H1 (cell line): ENCODE results near the gene TMEM178B. TPM values are rescaled to one million over a fixed set of nuclear protein-coding genes. Genes with fewer than 3 reads are reported as not detected.
A peak's percentile ranks its signal among the peaks of the same experiment; 100 is the strongest.

Experiments
- CTCF ChIA-PET: fragments of 300-600 bp; sonication (Branson Sonifier 250); formaldehyde crosslinking; loops from one replicate; lab custom pipeline; 2021; ENCODE audit not compliant: partially characterized antibody; lab: Charles Lee
- POLR2A ChIA-PET: fragments of 300-600 bp; sonication (Branson Sonifier 250); formaldehyde crosslinking; loops from one replicate; lab custom pipeline; 2021; ENCODE audit warnings: inconsistent platforms; ENCODE audit not compliant: partially characterized antibody; lab: Charles Lee
- DNase-seq, 2 experiments: peaks; one replicate each; pipeline versions ENCODE4 v3.0.0 to v3.0.0-alpha.2; 2010 to 2022; ENCODE audit warnings: low spot score in 2 of 2, low read depth in 1 of 2, mixed read lengths in 1 of 2
- FAIRE-seq: peaks from 2 replicates; lab custom pipeline; 2011; peaks lifted over from hg19 to GRCh38; lab: Jason Lieb, UNC
- H2AFZ ChIP-seq: 2 replicates; pipeline ENCODE4 v1.8.1; 2012; ENCODE audit warnings: low read length, inconsistent platforms
- H2AK5ac ChIP-seq: 2 replicates; pipeline ENCODE4 v1.6.1; 2013; ENCODE audit warnings: low read depth, low read length
- H2BK120ac ChIP-seq: replicated peaks from 2 replicates; pipeline ENCODE3; 2013; ENCODE audit warnings: low read depth, low read length, inconsistent platforms
- H2BK12ac ChIP-seq: 2 replicates; pipeline ENCODE4 v1.6.1; 2013; ENCODE audit warnings: low read depth, low read length
- H2BK15ac ChIP-seq: 2 replicates; pipeline ENCODE4 v1.6.1; 2013; ENCODE audit warnings: low read length
- H2BK20ac ChIP-seq: 2 replicates; pipeline ENCODE4 v1.6.1; 2013; ENCODE audit warnings: low read length
- H2BK5ac ChIP-seq: 2 replicates; pipeline ENCODE4 v1.6.1; 2013; ENCODE audit warnings: low read depth, low read length
- H3K14ac ChIP-seq: 2 replicates; pipeline ENCODE4 v1.6.1; 2013; ENCODE audit warnings: inconsistent platforms; ENCODE audit not compliant: insufficient read length
- H3K18ac ChIP-seq: 2 replicates; pipeline ENCODE4 v1.6.1; 2013; ENCODE audit warnings: low read length; ENCODE audit errors: extremely low read depth
- H3K23ac ChIP-seq: 2 replicates; pipeline ENCODE4 v1.6.1; 2013; ENCODE audit warnings: inconsistent platforms; ENCODE audit not compliant: insufficient read length
- H3K23me2 ChIP-seq: 2 replicates; pipeline ENCODE4 v1.6.1; 2013; ENCODE audit warnings: low read depth, low read length
- H3K27ac ChIP-seq: 2 replicates; pipeline ENCODE4 v1.6.1; 2011; ENCODE audit warnings: low read depth, low read length, inconsistent platforms
- H3K27me3 ChIP-seq, 4 experiments: replicated peaks in 1 of 4; 1 replicate in 1 of 4; 2 replicates in 3 of 4; pipeline versions ENCODE4 v1.6.1 to v1.8.1; 2011 to 2013; ENCODE audit warnings: low read length in 3 of 4, mild to moderate bottlenecking in 3 of 4, inconsistent platforms in 2 of 4, mixed read lengths in 2 of 4, moderate library complexity in 1 of 4; ENCODE audit not compliant: control insufficient read depth in 3 of 4, insufficient read depth in 3 of 4; ENCODE audit errors: extremely low read depth in 1 of 4
- H3K36me3 ChIP-seq, 4 experiments: 2 replicates each; pipeline versions ENCODE4 v1.6.1 to v1.8.1; 2011 to 2013; ENCODE audit warnings: mild to moderate bottlenecking in 4 of 4, low read length in 3 of 4, moderate library complexity in 2 of 4, control low read depth in 1 of 4, inconsistent platforms in 1 of 4; ENCODE audit not compliant: insufficient read depth in 4 of 4, control insufficient read depth in 2 of 4
- H3K4ac ChIP-seq: replicated peaks from 2 replicates; pipeline ENCODE3; 2013; ENCODE audit warnings: low read length, low read depth, mixed read lengths, inconsistent platforms; ENCODE audit not compliant: insufficient read length
- H3K4me1 ChIP-seq, 4 experiments: replicated peaks in 1 of 4; 1 replicate in 1 of 4; 2 replicates in 3 of 4; pipeline versions ENCODE4 v1.6.1 to v1.8.1; 2011 to 2013; ENCODE audit warnings: low read length in 3 of 4, inconsistent platforms in 2 of 4, mixed read lengths in 1 of 4; ENCODE audit not compliant: insufficient read depth in 4 of 4, control insufficient read depth in 3 of 4
- H3K4me2 ChIP-seq, 2 experiments: 2 replicates each; pipeline versions ENCODE4 v1.6.1 to v1.8.1; 2011 to 2013; ENCODE audit warnings: low read depth in 2 of 2, low read length in 2 of 2, control low read depth in 1 of 2, inconsistent platforms in 1 of 2, mild to moderate bottlenecking in 1 of 2; ENCODE audit not compliant: insufficient read depth in 1 of 2
- H3K4me3 ChIP-seq, 4 experiments: fragments of 200-600, 300-600 bp in 1 of 4; sonication (generic), shearing (Covaris generic), sonication (Bioruptor Twin) in 1 of 4; 2 replicates each; pipeline versions ENCODE4 v1.5.1 to v1.8.1; 2011 to 2016; ENCODE audit warnings: low read length in 4 of 4, low read depth in 3 of 4, control low read depth in 2 of 4, inconsistent platforms in 2 of 4, mild to moderate bottlenecking in 2 of 4, mixed read lengths in 1 of 4, moderate library complexity in 1 of 4; ENCODE audit not compliant: insufficient read depth in 2 of 4; ENCODE audit errors: extremely low read depth in 1 of 4
- H3K56ac ChIP-seq: replicated peaks from 2 replicates; pipeline ENCODE3; 2013; ENCODE audit warnings: low read depth, mild to moderate bottlenecking, mixed read lengths, low read length, inconsistent platforms; ENCODE audit not compliant: insufficient read length
- H3K79me1 ChIP-seq: 2 replicates; pipeline ENCODE4 v1.6.1; 2013; ENCODE audit warnings: low read depth, low read length, control low read depth
- H3K79me2 ChIP-seq, 2 experiments: 2 replicates each; pipeline versions ENCODE4 v1.6.1 to v1.8.1; 2012 to 2013; ENCODE audit warnings: low read length in 2 of 2, mild to moderate bottlenecking in 2 of 2, inconsistent platforms in 1 of 2; ENCODE audit not compliant: insufficient read depth in 2 of 2, control insufficient read depth in 1 of 2
- H3K9ac ChIP-seq, 4 experiments: replicated peaks in 1 of 4; 1 replicate in 1 of 4; 2 replicates in 3 of 4; pipeline versions ENCODE4 v1.6.1 to v1.8.1; 2011 to 2013; ENCODE audit warnings: low read depth in 3 of 4, low read length in 3 of 4, control low read depth in 2 of 4, mild to moderate bottlenecking in 2 of 4, moderate library complexity in 2 of 4, inconsistent platforms in 1 of 4; ENCODE audit errors: extremely low read depth in 1 of 4
- H3K9me3 ChIP-seq, 2 experiments: 2 replicates each; pipeline versions ENCODE4 v1.6.1 to v1.8.1; 2012 to 2013; ENCODE audit warnings: mild to moderate bottlenecking in 2 of 2, moderate library complexity in 2 of 2, control low read depth in 1 of 2, inconsistent platforms in 1 of 2, low read depth in 1 of 2, low read length in 1 of 2, mixed read lengths in 1 of 2; ENCODE audit not compliant: insufficient read depth in 2 of 2
- H4K20me1 ChIP-seq, 2 experiments: replicated peaks in 1 of 2; 2 replicates each; pipeline versions ENCODE3 to v1.8.1; 2011 to 2013; ENCODE audit warnings: inconsistent platforms in 2 of 2, low read length in 2 of 2, mild to moderate bottlenecking in 1 of 2; ENCODE audit not compliant: insufficient read depth in 2 of 2, control insufficient read depth in 1 of 2
- H4K5ac ChIP-seq: 2 replicates; pipeline ENCODE4 v1.6.1; 2013; ENCODE audit warnings: low read length, low read depth, mixed read lengths, inconsistent platforms; ENCODE audit not compliant: insufficient read length
- H4K8ac ChIP-seq: 2 replicates; pipeline ENCODE4 v1.8.0; 2013; ENCODE audit warnings: mild to moderate bottlenecking, moderate library complexity, low read length, inconsistent platforms; ENCODE audit not compliant: insufficient read depth; ENCODE audit errors: extremely low read depth
- H4K91ac ChIP-seq: replicated peaks from 2 replicates; pipeline ENCODE3; 2013; ENCODE audit warnings: low read length, mixed read lengths, inconsistent platforms; ENCODE audit not compliant: insufficient read length
- EZH2 ChIP-seq: fragments of 200-600 bp; sonication (generic); IDR thresholded peaks from 2 replicates; pipeline ENCODE4 v1.7.1; 2012; ENCODE audit warnings: low read depth, mild to moderate bottlenecking, moderate library complexity, low read length, inconsistent platforms; ENCODE audit not compliant: severe bottlenecking
- JUN ChIP-seq: IDR thresholded peaks from 2 replicates; pipeline ENCODE4 v1.6.1; 2011; ENCODE audit warnings: low read depth, mild to moderate bottlenecking, improper control_type of control experiment, low read length
- MAFK ChIP-seq: IDR thresholded peaks from 2 replicates; pipeline ENCODE4 v1.6.1; 2012; ENCODE audit warnings: low read depth, mild to moderate bottlenecking, improper control_type of control experiment, low read length
- NRF1 ChIP-seq: IDR thresholded peaks from 2 replicates; pipeline ENCODE4 v1.6.1; 2011; ENCODE audit warnings: mild to moderate bottlenecking, low read depth, low read length, improper control_type of control experiment
- RAD21 ChIP-seq, 2 experiments: IDR thresholded peaks in 1 of 2; conservative IDR thresholded peaks in 1 of 2; 2 replicates each; pipeline ENCODE4 v1.6.1; 2011; ENCODE audit warnings: low read depth in 2 of 2, low read length in 2 of 2, improper control_type of control experiment in 1 of 2, inconsistent platforms in 1 of 2, mild to moderate bottlenecking in 1 of 2, moderate library complexity in 1 of 2
- RFX5 ChIP-seq: IDR thresholded peaks from 2 replicates; pipeline ENCODE4 v1.6.1; 2011; ENCODE audit warnings: low read depth, low read length, improper control_type of control experiment, borderline replicate concordance
- SRF ChIP-seq: IDR thresholded peaks from 2 replicates; pipeline ENCODE4 v1.6.1; 2011; ENCODE audit warnings: mild to moderate bottlenecking, low read depth, low read length, moderate library complexity
- WGBS, 2 experiments: shearing (Covaris generic) in 1 of 2; methylation state at CpG; one replicate each; pipeline versions ENCODE4 v1.1.6 to v1.1.7; 2013 to 2015; ENCODE audit warnings: low lambda C conversion rate in 2 of 2, mixed read lengths in 2 of 2, inconsistent platforms in 1 of 2, low coverage in 1 of 2, missing lambda C conversion rate in 1 of 2; ENCODE audit not compliant: insufficient replicate concordance in 2 of 2, insufficient coverage in 1 of 2, insufficient read length in 1 of 2; ENCODE audit errors: extremely low coverage in 1 of 2, missing lambda C conversion rate in 1 of 2; 5-methylcytosine and 5-hydroxymethylcytosine counted together
- polyA plus RNA-seq, 7 experiments: library from polyadenylated mRNA; depleted of rRNA in 3 of 7; stranded (reverse) in 5 of 7; unstranded in 2 of 7; fragments of >200 nt in 5 of 7; fragments of 200-250 nt in 2 of 7; gene quantifications; 1 replicate in 5 of 7; 2 replicates in 1 of 7; 4 replicates in 1 of 7; pipeline versions ENCODE4 v1.2.1 to v1.2.3, GENCODE V29; 2011 to 2013; ENCODE audit warnings: missing spikeins in 2 of 7, mixed read lengths in 2 of 7
- total RNA-seq: library from RNA; stranded (reverse); fragmentation: NEBNext Ultra II Directional; extraction: Animal tissue kit (Norgen Biotek cat#: 25700); gene quantifications from 2 replicates; pipeline ENCODE4 v1.2.1, GENCODE V29; 2021

TMEM178B gene
- total and polyA plus RNA-seq, 2 of the 8 experiments (the other 6 are each of a cell fraction or from before 2014, with no cell fraction given): 5.3 to 18.1 TPM

DNA sequence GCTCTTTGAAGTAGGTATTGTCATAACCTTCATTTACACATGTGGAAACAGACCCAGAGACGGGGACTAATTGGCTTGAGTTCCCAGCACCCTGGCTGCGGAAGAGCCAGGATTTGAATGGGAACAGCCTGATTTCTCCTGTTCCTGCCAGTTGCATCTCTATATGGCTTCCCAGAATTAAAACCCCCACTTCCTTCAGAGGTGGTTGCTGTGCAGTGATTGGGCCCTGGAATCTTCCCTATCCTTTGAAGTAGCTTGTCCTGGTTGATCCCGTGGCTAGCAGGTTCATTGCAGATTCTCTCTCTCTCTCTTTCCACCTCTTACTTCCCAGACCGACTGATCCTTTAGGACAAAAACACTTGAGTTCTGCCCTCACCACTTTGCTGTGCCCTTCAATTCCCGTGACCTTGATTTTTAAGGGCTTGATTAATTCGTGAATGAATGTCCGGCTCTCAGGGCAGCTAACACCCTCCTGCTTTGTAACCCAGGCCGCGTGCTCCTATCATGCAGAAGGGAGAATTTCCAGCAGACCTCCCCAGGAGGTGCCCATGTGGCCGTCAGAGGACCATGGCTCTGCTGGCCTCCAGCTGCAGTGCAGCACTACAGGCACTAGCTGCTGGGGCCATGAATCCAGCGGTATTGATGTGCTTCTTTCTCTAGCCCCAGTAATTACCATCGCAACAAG lies 356.7 kb downstream of the TMEM178B start:
- Histone ChIP-seq H3K23ac (no peak overlapping the region), H3K9me3 (0 out of 4 replicates have a peak, but pooled peaks cover 0 to 4% of the 10 kb centered on the region in 2 experiments), H3K36me3 (no peaks in the 10 kb centered on the region), H2BK120ac (peak overlapping the region; percentile 34), H3K27me3 (no peaks in the 10 kb centered on the region), H3K4me3 (peak overlapping the region in 2 of 4 experiments; percentile 6 to 35; a peak in 1 of 8 replicates), H3K9ac (peak overlapping the region in 1 of 4 experiments; percentile 24; a peak in 1 of 7 replicates), H2BK20ac (peak overlapping the region; percentile 19; the same call in 1 of the 2 replicates), H3K23me2 (no peaks in the 10 kb centered on the region), H3K4ac (peak overlapping the region; percentile 22), H2BK15ac (no peak overlapping the region), H2AFZ (0 out of 2 replicates have a peak overlapping the region, but pooled peaks have one; percentile 37), H4K5ac (peak overlapping the region; percentile 37), H3K27ac (peak overlapping the region; percentile 39; the same call in 1 of the 2 replicates), H4K91ac (peak overlapping the region; percentile 86), H3K79me1 (no peaks in the 10 kb centered on the region), H3K79me2 (no peaks in the 10 kb centered on the region), H3K18ac (peak overlapping the region; percentile 76; the same call in 1 of the 2 replicates), H3K14ac (no peak overlapping the region), H3K56ac (peak overlapping the region; percentile 11), H3K4me2 (peak overlapping the region; percentile 63 to 96), H2AK5ac (peak overlapping the region; percentile 68; the same call in 1 of the 2 replicates), H4K20me1 (no peaks in the 10 kb centered on the region), H3K4me1 (peaks cover 9 to 27% (median 17%) of the 10 kb centered on the region in 4 experiments), H2BK12ac (peak overlapping the region; percentile 71), H4K8ac (peak overlapping the region; percentile 53; the same call in 1 of the 2 replicates), H2BK5ac (peak overlapping the region; percentile 91; the same call in 1 of the 2 replicates)
- WGBS, 2 experiments: 13% methylated on average over 12 of the region's 12 CpGs; no CpG with 5 or more reads in 1 of the 2 experiments
- ChIA-PET CTCF (interaction anchor here (0.6 to 1.9 kb wide), 8 partner anchors 9 to 602 kb away, joined by 3 to 6 read pairs (median 3); no protein-coding TSS in a partner anchor), POLR2A (interaction anchor here (1.0 to 1.6 kb wide), 4 partner anchors 9 to 98 kb away, joined by 3 to 7 read pairs (median 4); no protein-coding TSS in a partner anchor)
- peak; percentile 93 for FAIRE-seq
- peak in 1 of 2 experiments; percentile 66 for DNase-seq
- peak in 1 of 2 experiments; percentile 9; a peak in 1 of 4 replicates for TF ChIP-seq RAD21 (IDR thresholded peaks at IDR 0.05 in 1 of 2, conservative IDR thresholded peaks at IDR 0.05 in 1 of 2; ENCODE audit: low read depth in 2 of 2, low read length in 2 of 2)
- no peak for TF ChIP-seq RFX5
- TF ChIP-seq EZH2: no peak
- no peak for TF ChIP-seq SRF
- TF ChIP-seq NRF1: no peak
- no peak for TF ChIP-seq MAFK
- TF ChIP-seq JUN: no peak
